PC-9 (cell line): ENCODE data around the gene PTPN23. TPM values are rescaled to one million over a fixed set of nuclear protein-coding genes. Genes with fewer than 3 reads are reported as not detected.

Experiments used
- BruUV-seq: library from RNA; stranded (reverse); fragments of 400-500 nt; replicated peaks from 2 replicates; lab custom pipeline; 2021; lab: Mats Ljungman, UMichigan
- CTCF ChIA-PET: fragments of 300-600 bp; sonication (Branson Sonifier 250); formaldehyde crosslinking; loops from one replicate; lab custom pipeline; 2022; ENCODE audit warnings: antibody characterized with exemption; lab: Charles Lee
- POLR2A ChIA-PET: fragments of 300-600 bp; sonication (Branson Sonifier 250); formaldehyde crosslinking; loops from one replicate; lab custom pipeline; 2022; ENCODE audit warnings: antibody characterized with exemption; ENCODE audit not compliant: unreplicated experiment; lab: Charles Lee
- DNase-seq, 2 experiments: peaks; one replicate each; pipeline versions ENCODE4 v3.0.0 to v3.0.0-alpha.2; 2015 to 2022; ENCODE audit warnings: mixed read lengths in 1 of 2
- H2AFZ ChIP-seq: fragments of 200-600 bp; sonication (generic); 2 replicates; pipeline ENCODE4 v1.8.1; 2017; ENCODE audit warnings: antibody characterized with exemption
- H3F3A ChIP-seq: fragments of 200-600 bp; sonication (generic); 2 replicates; pipeline ENCODE4 v1.8.1; 2017; ENCODE audit warnings: antibody characterized with exemption, mild to moderate bottlenecking, low read depth; ENCODE audit not compliant: insufficient read depth
- H3K27ac ChIP-seq: fragments of 200-600 bp; sonication (generic); 2 replicates; pipeline ENCODE4 v1.6.1; 2016; ENCODE audit warnings: mixed run types
- H3K27me3 ChIP-seq: fragments of 200-600 bp; sonication (generic); 2 replicates; pipeline ENCODE4 v1.6.1; 2016; ENCODE audit warnings: low read depth, mixed run types; ENCODE audit not compliant: insufficient read depth
- H3K36me3 ChIP-seq: fragments of 200-600 bp; sonication (generic); 2 replicates; pipeline ENCODE4 v1.6.1; 2016; ENCODE audit warnings: low read depth, mixed run types
- H3K4me1 ChIP-seq: fragments of 200-600 bp; sonication (generic); replicated peaks from 2 replicates; pipeline ENCODE4 v1.6.1; 2016; ENCODE audit warnings: mixed run types; ENCODE audit not compliant: insufficient read depth
- H3K4me2 ChIP-seq: fragments of 200-600 bp; sonication (generic); 2 replicates; pipeline ENCODE4 v1.6.1; 2017; ENCODE audit warnings: mixed run types
- H3K4me3 ChIP-seq: fragments of 200-600 bp; sonication (generic); 2 replicates; pipeline ENCODE4 v1.6.1; 2016; ENCODE audit warnings: mixed run types
- H3K79me2 ChIP-seq: fragments of 200-600 bp; sonication (generic); 2 replicates; pipeline ENCODE4 v1.6.1; 2017; ENCODE audit warnings: low read depth, mixed run types
- H3K9me2 ChIP-seq: fragments of 200-600 bp; sonication (generic); 2 replicates; pipeline ENCODE4 v1.8.1; 2017; ENCODE audit warnings: mild to moderate bottlenecking; ENCODE audit not compliant: insufficient read depth
- H3K9me3 ChIP-seq: fragments of 200-600 bp; sonication (generic); 2 replicates; pipeline ENCODE4 v1.8.1; 2016; ENCODE audit warnings: low read depth; ENCODE audit not compliant: insufficient read depth
- H4K20me1 ChIP-seq: fragments of 200-600 bp; sonication (generic); 2 replicates; pipeline ENCODE4 v1.8.1; 2017; ENCODE audit not compliant: insufficient read depth
- CTCF ChIP-seq: fragments of 200-600 bp; sonication (generic); conservative IDR thresholded peaks from 2 replicates; pipeline ENCODE4 v1.6.1; 2017; ENCODE audit warnings: mixed run types, antibody characterized with exemption, mild to moderate bottlenecking, moderate library complexity
- EZH2 ChIP-seq: fragments of 200-600 bp; sonication (generic); IDR thresholded peaks from 2 replicates; pipeline ENCODE4 v1.8.0; 2017; ENCODE audit warnings: antibody characterized with exemption, low read depth
- intact Hi-C: fragments of 100-400 bp; cut with micrococcal nuclease; formaldehyde crosslinking; loops from one replicate; pipeline ENCODE4 v1.10.0; 2022; ENCODE audit not compliant: unreplicated experiment
- total RNA-seq: library from RNA; stranded (reverse); gene quantifications from 2 replicates; pipeline ENCODE4 v1.2.3, GENCODE V29; 2021

The PTPN23 gene
- total RNA-seq, 1 experiment from 2014 or later, result 38.9 TPM

GRCh38 chr3:47399016-47399415 is 18.2 kb downstream of the PTPN23 start:
- Histone ChIP-seq H3F3A (peaks cover 6% of the 10 kb centered on the region; the same call in 1 of the 2 replicates), H3K27ac (no peak overlapping the region), H4K20me1 (peaks cover 30% of the 10 kb centered on the region), H3K4me2 (no peak overlapping the region), H3K9me2 (no peaks in the 10 kb centered on the region), H3K36me3 (no peaks in the 10 kb centered on the region; the same call in 1 of the 2 replicates), H3K79me2 (peaks cover 17% of the 10 kb centered on the region), H3K4me3 (no peak overlapping the region), H2AFZ (no peak overlapping the region), H3K4me1 (peaks cover 8% of the 10 kb centered on the region), H3K9me3 (no peaks in the 10 kb centered on the region), H3K27me3 (no peaks in the 10 kb centered on the region)
- intact Hi-C loops, result no loop called here
- TF ChIP-seq EZH2, result no peak
- TF ChIP-seq CTCF, result no peak
- ChIA-PET CTCF (no interaction called here), POLR2A (no interaction called here)
- BruUV-seq, result no TSS peak
- DNase-seq, result no peak

GRCh38 chr3:47399531-47400270 is 18.9 kb downstream of the PTPN23 start:
- POLR2A ChIA-PET, result no interaction called here
- Histone ChIP-seq H3K79me2 (peaks cover 13% of the 10 kb centered on the region), H3K27ac (no peak overlapping the region), H3K27me3 (no peaks in the 10 kb centered on the region), H4K20me1 (peaks cover 23% of the 10 kb centered on the region), H3K4me2 (no peak overlapping the region), H3K9me3 (no peaks in the 10 kb centered on the region), H3K9me2 (no peaks in the 10 kb centered on the region), H3K4me1 (peaks cover 1% of the 10 kb centered on the region; the same call in 1 of the 2 replicates), H3K36me3 (no peaks in the 10 kb centered on the region; the same call in 1 of the 2 replicates), H3F3A (peaks cover 4% of the 10 kb centered on the region; the same call in 1 of the 2 replicates), H2AFZ (no peak overlapping the region), H3K4me3 (no peak overlapping the region)
- DNase-seq, result no peak
- CTCF ChIA-PET, result no interaction called here
- TF ChIP-seq CTCF (no peak), EZH2 (no peak)
- no TSS peak for BruUV-seq
- intact Hi-C loops, result no loop called here

- ChIA-PET POLR2A (no interaction called here), CTCF (no interaction called here)
- Histone ChIP-seq H3K27me3 (no peaks in the 10 kb centered on the region), H3F3A (no peaks in the 10 kb centered on the region; the same call in 1 of the 2 replicates), H3K9me2 (no peaks in the 10 kb centered on the region), H2AFZ (no peak overlapping the region), H4K20me1 (peaks cover 10% of the 10 kb centered on the region), H3K36me3 (no peaks in the 10 kb centered on the region), H3K4me3 (no peak overlapping the region), H3K27ac (no peak overlapping the region), H3K79me2 (no peaks in the 10 kb centered on the region), H3K9me3 (no peaks in the 10 kb centered on the region), H3K4me2 (no peak overlapping the region), H3K4me1 (no peaks in the 10 kb centered on the region)
- DNase-seq, result no peak
- intact Hi-C loops, result no loop called here
- no TSS peak for BruUV-seq
- TF ChIP-seq EZH2, result no peak
- TF ChIP-seq CTCF, result no peak
These were observed 23.6 kb downstream of the PTPN23 start for GRCh38 chr3:47404431-47404876.
